ENCODE results near the gene SLCO4C1.
A peak's percentile ranks its signal among the peaks of the same experiment; 100 is the strongest.

GRCh38 chr5:102223542-102224477 lies 72.3 kb downstream of the SLCO4C1 start:
- no peak for TF ChIP-seq RFX5 (IDR thresholded peaks at IDR 0.05; ENCODE audit: low read depth, low read length)
- TF ChIP-seq, protein P1, sequence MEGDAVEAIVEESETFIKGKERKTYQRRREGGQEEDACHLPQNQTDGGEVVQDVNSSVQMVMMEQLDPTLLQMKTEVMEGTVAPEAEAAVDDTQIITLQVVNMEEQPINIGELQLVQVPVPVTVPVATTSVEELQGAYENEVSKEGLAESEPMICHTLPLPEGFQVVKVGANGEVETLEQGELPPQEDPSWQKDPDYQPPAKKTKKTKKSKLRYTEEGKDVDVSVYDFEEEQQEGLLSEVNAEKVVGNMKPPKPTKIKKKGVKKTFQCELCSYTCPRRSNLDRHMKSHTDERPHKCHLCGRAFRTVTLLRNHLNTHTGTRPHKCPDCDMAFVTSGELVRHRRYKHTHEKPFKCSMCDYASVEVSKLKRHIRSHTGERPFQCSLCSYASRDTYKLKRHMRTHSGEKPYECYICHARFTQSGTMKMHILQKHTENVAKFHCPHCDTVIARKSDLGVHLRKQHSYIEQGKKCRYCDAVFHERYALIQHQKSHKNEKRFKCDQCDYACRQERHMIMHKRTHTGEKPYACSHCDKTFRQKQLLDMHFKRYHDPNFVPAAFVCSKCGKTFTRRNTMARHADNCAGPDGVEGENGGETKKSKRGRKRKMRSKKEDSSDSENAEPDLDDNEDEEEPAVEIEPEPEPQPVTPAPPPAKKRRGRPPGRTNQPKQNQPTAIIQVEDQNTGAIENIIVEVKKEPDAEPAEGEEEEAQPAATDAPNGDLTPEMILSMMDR (conservative IDR thresholded peaks at IDR 0.05; ENCODE audit: low read depth, low read length) = peak; percentile 48
- no peak for TF ChIP-seq MAFK (IDR thresholded peaks at IDR 0.05; ENCODE audit: low read depth, low read length)
- TF ChIP-seq, protein P2, sequence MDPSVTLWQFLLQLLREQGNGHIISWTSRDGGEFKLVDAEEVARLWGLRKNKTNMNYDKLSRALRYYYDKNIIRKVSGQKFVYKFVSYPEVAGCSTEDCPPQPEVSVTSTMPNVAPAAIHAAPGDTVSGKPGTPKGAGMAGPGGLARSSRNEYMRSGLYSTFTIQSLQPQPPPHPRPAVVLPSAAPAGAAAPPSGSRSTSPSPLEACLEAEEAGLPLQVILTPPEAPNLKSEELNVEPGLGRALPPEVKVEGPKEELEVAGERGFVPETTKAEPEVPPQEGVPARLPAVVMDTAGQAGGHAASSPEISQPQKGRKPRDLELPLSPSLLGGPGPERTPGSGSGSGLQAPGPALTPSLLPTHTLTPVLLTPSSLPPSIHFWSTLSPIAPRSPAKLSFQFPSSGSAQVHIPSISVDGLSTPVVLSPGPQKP (IDR thresholded peaks at IDR 0.05; ENCODE audit: borderline replicate concordance, low read depth, low read length) = no peak
- TF ChIP-seq POLR2A (IDR thresholded peaks at IDR 0.05; ENCODE audit: low read depth, low read length) = no peak
- no peak for TF ChIP-seq CHD1 (IDR thresholded peaks at IDR 0.05; ENCODE audit: low read depth, low read length)
- TF ChIP-seq CEBPB (IDR thresholded peaks at IDR 0.05; ENCODE audit: low read depth, low read length) = no peak
- no peak for TF ChIP-seq SMC3 (IDR thresholded peaks at IDR 0.05; ENCODE audit: low read depth, low read length)
- no peak for TF ChIP-seq MAZ (IDR thresholded peaks at IDR 0.05; ENCODE audit: borderline replicate concordance, low read depth, low read length)
- 0 out of 2 replicates have a peak, but pooled peaks have one; percentile 23 for TF ChIP-seq RAD21 (IDR thresholded peaks at IDR 0.05; ENCODE audit: low read length)
- no peak for TF ChIP-seq FOS (IDR thresholded peaks at IDR 0.05; ENCODE audit: low read depth, low read length)
- no peak for TF ChIP-seq MXI1 (IDR thresholded peaks at IDR 0.05; ENCODE audit: borderline replicate concordance, low read depth, low read length)
- TF ChIP-seq RCOR1 (IDR thresholded peaks at IDR 0.05; ENCODE audit: insufficient replicate concordance, low read length) = no peak

Data from IMR-90 (cell line).